Prostate gland (tissue), 2 donors: ENCODE results near the gene ARL3.

Experiments used
- POLR2A ChIP-seq: fragments of 450-650 bp; IDR thresholded peaks from one replicate; pipeline ENCODE4 v1.6.1; 2016; ENCODE audit warnings: antibody characterized with exemption, mild to moderate bottlenecking
- POLR2AphosphoS5 ChIP-seq: sonication (generic); formaldehyde crosslinking; IDR thresholded peaks from one replicate; pipeline ENCODE4 v1.6.1; 2017; ENCODE audit warnings: antibody characterized with exemption
- TF ChIP-seq, protein P1 (sequence below), 4 experiments: fragments of 200-600 bp in 2 of 4; fragments of 450-650 bp in 2 of 4; sonication (generic) in 2 of 4; IDR thresholded peaks; 1 replicate in 3 of 4; 2 replicates in 1 of 4; pipeline ENCODE4 v1.5.1; 2016 to 2019; ENCODE audit warnings: antibody characterized with exemption in 4 of 4, mild to moderate bottlenecking in 2 of 4, moderate library complexity in 2 of 4

DNA sequence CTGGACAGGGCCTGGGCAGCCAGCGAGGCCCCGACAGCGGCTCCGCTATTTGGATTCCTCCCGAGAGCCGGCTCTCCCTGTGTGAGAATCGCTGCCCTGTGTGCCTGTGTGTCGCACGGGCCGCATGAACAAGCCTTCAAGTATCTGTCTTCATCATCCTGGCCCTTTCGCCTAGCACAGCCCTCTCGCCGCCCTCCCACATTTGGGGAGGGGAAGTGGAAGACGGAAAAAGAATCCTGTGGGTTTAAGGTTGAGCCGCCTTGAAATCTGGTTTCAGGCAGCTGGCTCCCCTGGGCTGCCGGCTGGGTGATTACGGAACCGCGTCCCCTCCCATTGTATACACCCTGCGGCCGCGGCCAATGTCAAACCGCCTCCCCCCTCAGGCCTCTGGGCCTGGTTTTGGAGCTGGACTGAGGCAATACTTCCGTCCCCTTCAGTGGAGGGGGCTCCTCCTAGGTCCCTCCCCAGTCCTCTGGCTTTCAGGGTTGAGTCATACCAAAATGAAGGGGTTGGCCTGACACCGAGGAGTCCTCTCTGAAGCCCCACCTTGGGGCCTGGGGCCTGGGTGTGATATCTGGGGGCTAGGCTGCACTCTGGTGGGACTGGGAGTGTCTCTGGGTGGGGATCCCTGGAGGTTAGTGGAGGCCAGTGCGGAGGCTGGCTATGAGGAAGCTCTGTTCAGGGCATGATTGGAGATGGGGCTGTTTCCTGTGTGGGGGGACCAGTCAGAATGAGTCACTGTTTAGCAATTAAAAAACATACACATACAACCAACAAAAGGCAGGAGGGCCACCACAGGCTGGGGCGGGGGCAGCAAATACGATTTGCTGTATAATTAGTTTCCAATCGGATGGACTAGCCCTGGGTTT, 68.2 kb downstream of the ARL3 start:
- TF ChIP-seq POLR2A (peak; percentile 52), POLR2AphosphoS5 (peak; percentile 44)
- TF ChIP-seq, protein P1, sequence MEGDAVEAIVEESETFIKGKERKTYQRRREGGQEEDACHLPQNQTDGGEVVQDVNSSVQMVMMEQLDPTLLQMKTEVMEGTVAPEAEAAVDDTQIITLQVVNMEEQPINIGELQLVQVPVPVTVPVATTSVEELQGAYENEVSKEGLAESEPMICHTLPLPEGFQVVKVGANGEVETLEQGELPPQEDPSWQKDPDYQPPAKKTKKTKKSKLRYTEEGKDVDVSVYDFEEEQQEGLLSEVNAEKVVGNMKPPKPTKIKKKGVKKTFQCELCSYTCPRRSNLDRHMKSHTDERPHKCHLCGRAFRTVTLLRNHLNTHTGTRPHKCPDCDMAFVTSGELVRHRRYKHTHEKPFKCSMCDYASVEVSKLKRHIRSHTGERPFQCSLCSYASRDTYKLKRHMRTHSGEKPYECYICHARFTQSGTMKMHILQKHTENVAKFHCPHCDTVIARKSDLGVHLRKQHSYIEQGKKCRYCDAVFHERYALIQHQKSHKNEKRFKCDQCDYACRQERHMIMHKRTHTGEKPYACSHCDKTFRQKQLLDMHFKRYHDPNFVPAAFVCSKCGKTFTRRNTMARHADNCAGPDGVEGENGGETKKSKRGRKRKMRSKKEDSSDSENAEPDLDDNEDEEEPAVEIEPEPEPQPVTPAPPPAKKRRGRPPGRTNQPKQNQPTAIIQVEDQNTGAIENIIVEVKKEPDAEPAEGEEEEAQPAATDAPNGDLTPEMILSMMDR (IDR thresholded peaks at IDR 0.05) = peak in 2 of 4 experiments; percentile 7 to 9
